Colon (tissue), 2 donors: ENCODE measurements around the gene SPIN1.
"Not testable (repeated sequence)": the region's sequence is repeated elsewhere in the genome, so short reads cannot be mapped to it uniquely, and the experiment has no call there.

Experiments
- FAIRE-seq: peaks from 2 replicates; lab custom pipeline; 2012; peaks lifted over from hg19 to GRCh38; lab: Jason Lieb, UNC
- donor health status: control.
- donor health status: control.

Gene SPIN1

DNA sequence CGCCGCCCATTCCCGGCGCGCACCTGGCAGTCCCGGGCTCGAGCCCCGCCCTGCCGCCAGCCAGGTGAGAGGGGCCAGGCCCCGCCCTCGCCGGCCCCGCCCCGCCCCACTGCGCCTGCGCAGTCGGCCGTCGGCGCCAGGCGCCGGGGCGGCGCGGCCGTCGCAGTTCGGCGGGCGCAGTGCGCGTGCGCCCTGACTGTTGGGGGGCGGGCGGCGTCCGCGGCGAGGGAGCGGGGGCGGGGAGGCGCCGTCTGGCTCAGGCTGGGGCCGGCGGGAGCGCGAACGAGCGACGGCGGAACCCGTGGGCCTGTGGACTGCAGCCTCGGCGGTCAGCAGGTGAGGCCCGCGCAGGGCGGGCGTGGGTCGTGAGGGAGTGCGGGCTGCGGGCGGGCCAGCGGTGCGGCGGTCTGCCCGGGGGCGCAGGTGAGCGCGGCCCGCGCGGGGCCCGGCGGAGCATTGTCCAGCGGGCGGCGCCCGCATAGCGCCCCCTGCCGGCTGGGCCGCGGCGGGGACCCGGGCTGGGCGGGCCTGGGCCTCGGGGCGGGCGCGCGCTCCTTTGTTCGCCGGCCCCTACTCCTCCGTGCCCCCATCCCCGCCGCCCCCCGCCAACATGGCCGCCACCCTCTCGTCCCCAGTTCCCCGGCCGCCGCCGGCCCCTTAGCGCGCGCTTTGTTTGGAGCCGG is at the start of gene SPIN1:
Gene SPIN1, plus strand, starts transcription at position 242 of the 683 bp plus-strand sequence. CDS start 38,096 bp downstream, outside the sequence.
- no peak for FAIRE-seq

DNA sequence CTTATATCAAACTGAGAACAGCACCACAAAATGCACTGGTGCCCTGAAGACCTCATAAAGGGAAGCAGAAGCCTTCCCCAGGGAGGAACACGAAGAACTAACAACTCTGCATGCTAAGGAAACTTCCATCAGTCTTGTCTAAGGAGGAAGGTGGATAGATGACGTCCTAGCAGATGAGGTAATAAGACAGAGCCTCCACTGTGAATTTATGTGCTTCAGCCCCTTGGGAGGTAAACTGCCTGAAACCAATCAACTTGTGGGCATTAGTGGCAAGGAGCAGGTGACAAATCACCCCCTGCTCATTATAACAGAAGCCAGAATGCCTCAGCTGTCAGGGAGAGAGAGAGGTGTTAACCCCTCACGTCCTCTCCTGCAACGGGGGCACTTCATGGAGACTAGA is 48.9 kb upstream of the SPIN1 start:
- no peak for FAIRE-seq

DNA sequence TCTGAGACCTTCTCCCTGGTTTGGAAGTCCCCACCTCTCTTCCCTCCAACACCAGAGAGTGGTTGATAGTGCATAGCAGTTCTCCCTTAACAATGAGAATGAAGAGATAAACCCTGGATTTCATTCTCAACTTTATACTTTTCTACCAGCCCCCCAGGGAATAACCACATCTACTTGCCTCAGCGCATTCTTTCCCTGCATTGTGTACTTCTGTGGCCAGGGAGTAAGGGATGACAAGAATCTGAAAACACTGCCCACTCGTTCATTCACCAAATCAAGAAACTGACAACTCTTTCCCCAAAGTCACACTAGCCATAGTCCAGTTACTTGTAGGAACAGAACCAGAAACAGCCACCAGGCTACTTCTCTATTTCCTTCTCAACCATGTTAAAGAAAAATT is 46.0 kb upstream of the SPIN1 start:
- FAIRE-seq, result no peak

DNA sequence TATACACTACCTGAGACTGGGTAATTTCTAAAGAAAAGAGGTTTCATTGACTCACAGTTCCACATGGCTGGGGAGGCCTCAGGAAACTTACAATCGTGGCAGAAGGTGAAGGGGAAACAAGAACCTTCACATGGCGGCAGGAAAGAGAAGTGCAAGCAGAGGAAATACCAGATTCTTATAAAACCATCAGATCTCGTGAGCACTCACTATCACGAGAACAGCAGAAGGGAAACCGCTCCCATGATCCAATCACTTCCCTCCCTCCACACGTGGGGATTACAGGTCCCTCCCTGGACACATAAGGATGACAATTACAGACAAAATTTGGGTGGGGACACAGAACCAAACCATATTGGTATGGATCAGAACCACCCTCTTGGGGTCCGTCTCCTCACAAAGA is 44.2 kb upstream of the SPIN1 start:
- no peak for FAIRE-seq

DNA sequence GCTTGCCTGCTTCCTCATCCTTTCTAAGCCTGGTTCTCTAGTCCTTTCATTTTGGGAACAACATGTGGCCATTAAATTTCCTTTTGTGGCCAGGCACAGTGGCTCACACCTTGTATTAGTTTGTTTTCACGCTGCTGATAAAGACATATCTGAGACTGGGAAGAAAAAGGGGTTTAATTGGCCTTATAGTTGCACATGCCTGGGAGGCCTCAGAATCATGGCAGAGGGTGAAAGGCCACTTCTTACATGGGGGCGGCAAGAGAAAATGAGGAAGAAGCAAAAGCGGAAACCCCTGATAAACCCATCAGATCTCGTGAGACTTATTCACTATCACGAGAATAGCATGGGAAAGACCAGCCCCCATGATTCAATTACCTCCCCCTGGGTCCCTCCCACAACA is 37.9 kb upstream of the SPIN1 start:
- not testable (repeated sequence) for FAIRE-seq

DNA sequence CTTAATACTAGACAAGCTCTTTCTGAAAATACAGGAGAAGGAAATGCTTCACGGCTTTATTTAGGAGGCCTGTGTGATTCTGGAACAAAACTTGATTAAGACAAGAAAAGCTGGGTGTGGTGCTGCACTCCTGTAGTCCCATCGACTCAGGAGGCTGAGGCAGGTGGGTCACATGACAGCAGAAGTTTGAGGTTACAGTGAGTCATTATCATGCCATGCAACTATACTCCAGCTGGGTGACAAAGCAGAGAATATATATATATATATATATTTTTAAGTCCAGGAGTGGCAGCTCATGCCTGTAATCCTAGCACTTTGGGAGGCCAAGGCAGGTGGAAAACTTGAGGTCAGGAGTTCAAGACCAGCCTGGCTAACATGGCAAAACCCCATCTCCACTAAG is 33.1 kb upstream of the SPIN1 start:
- FAIRE-seq, result no peak

DNA sequence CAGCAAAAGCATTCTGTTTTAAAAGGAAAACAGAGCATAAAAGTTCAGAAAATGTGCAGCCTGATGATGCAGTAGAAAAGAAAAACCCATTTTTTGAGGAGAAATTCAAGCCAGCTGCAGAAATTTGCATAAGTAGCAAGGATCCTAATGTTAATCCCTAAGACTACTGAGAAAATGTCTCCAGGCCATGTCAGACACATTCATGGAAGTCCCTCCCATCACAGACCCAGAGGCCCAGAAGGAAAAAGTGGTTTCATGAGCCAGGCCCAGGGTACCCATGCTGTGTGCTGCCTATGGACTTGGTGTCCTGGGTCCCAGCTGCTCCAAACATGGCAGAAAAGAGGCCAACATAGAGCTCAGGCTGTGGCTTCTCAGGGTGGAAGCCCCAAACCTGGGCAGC is 31.0 kb upstream of the SPIN1 start:
- not testable (repeated sequence) for FAIRE-seq

DNA sequence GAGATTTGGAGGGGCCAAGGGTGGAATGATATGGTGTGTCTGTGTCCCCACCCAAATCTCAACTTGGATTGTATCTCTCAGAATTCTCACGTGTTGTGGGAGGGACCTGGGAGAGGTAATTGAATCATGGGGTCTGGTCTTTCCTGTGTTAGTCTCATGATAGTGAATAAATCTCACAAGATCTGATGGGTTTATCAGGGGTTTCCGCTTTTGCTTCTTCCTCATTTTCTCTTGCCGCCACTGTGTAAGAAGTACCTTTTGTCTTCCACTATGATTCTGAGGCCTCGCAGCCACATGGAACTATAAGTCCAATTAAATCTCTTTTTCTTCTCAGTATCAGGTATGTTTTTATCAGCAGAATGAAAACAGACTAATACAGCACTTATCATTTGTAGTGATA is 29.5 kb upstream of the SPIN1 start:
- no peak for FAIRE-seq

DNA sequence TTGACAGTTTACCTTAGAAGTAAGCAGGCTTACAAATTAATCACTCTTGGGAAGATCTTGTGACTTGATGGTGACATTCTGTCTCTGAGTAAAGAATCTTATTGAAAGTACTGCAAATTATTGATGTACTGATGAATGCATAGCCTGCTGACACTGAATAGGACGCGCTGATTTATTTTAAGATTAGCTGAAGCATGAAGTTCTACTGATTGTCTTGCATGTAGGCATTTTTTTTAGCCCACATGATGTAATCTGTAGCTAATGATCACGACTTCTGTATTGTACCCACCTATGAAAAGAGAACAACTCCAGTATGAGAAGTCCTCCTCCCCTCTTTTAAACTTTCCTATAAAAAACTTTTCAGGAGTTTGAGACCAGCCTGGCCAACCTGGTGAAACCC is 28.3 kb upstream of the SPIN1 start:
- no peak for FAIRE-seq

DNA sequence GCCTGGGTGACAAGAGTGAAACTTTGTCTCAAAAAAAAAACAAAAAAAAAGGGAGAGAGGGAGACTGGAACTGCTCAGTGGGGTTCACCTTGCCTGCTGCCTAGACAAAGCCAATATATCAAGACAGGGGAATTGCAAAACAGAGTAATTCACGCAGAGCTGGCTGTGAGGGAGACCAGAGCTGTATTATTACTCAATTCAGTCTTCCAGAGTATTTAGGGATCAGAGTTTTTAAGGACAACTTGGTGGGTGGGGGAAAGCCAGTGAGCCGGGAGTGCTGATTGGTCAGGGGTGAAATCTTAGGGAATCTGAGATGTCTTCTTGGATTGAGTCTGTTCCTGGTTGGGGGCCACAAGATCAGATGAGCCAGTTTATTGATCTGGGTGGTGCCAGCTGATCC is 25.6 kb upstream of the SPIN1 start:
- FAIRE-seq, result no peak

DNA sequence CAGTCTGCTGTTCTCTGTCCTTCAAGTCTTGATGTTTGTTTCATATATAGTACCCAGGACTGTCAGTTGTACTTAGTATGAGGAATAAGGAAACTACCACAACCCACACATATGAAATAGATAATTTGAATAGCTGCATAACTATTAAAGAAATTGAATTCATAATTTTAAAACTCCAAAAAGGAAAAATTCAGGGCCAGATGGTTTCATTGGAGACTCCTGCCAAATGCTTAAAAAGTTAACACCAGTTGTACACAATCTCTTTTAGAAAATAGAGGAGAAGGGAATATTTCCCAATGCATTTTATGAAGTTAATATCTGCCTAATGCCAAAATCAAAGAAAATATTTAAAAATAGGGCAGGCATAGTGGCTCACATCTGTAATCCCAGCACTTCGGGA is 24.6 kb upstream of the SPIN1 start:
- no peak for FAIRE-seq

DNA sequence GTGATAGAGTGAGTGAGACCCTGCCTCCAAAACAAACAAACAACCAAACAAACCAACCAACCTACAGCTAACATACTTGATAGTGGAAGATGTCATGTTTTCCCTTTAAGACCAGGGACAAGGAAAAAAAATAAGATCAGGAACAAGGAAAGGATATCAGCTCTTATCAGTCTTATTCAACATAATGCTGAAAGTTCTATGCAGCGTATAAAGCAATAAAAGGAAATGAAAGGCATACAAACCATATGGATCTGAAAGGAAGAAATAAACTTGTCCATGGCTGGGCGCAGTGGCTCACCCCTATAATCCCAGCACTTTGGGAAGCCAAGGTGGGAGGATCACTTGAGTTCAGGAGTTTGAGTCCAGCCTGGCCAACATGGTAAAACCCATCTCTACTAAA is 23.5 kb upstream of the SPIN1 start:
- no peak for FAIRE-seq

DNA sequence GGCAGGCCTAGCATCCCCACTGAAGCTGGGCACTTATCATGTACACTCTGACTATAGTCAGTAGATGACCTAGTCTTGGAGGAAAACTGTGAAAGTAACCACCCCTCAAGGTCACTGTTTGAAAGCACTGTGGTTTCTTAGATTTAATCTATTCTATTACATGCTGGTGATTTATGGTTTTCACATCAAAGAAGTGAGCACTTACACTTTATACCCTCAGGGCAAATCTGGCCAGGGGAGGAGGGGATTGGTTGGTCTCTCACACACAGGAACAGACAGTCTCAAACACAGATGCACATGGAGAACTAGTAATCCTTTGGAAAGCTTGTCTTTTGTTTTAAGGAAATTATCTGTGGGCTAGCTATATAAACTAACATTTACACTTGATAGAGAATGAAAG is 17.9 kb upstream of the SPIN1 start:
- FAIRE-seq, result no peak

DNA sequence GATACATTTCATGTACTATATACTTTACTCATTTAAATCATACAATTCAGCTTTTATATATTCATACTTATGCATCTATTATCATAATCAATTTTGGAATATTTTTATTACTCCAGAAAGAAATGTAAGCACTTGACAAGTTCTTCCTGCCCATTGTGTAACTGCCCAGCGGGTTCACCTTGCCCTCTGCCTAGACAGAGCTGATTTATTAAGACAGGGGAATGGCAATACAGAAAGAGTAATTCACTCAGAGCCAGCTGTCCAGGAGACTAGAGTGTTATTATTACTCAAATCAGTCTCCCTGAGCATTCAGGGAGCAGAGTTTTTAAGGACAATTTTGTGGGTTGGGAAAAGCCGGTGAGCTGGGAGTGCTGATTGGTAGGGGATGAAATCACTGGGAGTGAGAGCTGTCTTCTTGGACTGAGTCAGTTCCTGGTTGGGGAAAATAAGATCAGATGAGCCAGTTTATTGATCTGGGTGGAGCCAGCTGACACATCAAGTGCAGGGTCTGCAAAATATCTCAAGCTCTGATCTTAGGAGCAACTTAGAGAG is 16.1 kb upstream of the SPIN1 start:
- no peak for FAIRE-seq

DNA sequence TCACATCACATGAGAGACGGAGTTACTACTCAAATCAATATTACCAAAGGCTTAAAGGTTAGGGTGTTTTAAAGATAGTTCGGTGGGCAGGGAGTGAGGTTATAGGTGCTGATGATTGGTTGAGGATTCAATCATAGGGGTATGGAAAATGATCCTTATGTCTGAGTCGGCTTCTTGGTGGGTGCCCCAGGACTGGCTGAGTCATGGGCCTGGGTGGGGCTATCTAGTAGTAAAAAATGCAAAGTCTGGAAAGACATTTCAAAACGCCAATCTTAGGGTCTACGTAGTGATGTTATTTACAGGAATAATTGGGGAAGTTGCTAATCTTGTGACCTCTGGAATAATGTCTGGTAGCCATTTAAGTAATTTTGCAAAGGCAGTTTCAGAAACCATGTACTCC is 15.2 kb upstream of the SPIN1 start:
- FAIRE-seq, result no peak

DNA sequence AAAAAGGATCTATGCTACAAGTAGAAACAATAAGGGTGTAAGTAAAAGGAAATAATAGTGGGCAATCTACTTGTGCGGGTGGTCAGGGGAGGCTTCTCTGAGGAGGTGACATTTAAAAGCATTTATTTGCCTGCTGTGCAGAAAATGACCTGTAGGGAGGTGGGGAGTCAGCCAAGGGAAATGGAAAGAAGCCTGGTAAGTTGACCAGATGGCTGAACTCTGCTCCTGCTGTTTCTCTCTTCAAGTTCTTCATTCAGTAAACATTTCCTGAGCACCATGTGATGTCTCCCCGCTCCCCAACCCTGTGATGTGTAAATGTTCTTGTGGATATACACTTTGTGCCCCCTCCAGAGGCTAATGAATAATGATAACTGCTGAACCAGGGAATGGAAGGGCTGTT is 9.9 kb upstream of the SPIN1 start:
- no peak for FAIRE-seq

DNA sequence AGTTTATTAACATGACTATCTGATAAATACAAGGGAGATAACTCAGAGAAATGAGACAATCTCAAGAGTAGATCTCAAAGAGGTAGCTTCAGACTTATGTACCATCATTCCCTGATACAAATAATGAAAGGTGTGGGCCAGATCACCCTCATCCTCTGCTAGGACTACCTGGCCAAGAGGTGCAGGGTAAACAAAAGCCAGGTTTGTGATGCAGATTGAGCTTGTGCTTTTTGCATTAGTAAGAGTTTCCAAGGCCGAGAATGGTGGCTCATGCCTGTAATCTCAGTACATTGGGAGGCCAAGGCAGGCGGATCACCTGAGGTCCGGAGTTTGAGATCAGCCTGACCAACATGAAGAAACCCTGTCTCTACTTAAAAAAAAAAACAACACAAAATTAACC is 8.9 kb upstream of the SPIN1 start:
- FAIRE-seq, result no peak

DNA sequence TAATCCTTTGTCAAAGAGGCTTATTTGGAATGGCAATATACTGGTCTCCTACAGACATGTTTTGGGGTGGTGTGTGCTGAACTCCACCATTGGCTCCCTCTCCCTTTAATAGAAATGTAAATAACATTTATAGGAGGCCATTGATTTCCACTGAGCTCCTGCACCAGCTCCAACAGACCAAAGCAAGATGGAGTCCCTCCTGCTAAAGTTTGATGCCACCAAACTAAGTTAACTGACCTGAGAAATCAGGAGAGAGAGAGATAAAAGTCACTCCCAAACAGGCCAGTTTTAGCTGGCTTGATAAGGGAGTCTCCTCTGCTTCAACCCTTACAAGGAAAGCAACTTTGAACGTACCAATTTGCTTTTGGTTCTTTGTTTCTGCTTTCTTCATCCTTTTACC is 8.1 kb upstream of the SPIN1 start:
- no peak for FAIRE-seq

DNA sequence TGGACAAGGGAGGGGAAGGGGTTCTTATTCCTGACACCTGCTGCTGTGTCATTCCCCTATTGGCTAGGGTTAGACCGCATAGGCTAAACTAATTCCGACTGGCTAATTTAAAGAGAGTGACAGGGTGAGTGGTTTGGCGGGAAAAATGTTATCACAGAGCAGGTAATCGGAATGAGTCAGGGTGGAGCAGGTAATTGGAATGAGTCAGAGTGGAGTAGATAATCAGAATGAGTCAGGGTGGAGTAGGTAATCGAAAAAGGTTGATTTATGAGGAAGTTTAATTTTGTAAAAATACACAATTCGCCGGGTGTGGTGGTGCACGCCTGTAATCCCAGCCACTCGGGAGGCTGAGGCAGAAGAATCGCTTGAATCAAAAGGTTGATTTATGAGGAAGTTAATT is 6.9 kb upstream of the SPIN1 start:
- FAIRE-seq, result not testable (repeated sequence)

DNA sequence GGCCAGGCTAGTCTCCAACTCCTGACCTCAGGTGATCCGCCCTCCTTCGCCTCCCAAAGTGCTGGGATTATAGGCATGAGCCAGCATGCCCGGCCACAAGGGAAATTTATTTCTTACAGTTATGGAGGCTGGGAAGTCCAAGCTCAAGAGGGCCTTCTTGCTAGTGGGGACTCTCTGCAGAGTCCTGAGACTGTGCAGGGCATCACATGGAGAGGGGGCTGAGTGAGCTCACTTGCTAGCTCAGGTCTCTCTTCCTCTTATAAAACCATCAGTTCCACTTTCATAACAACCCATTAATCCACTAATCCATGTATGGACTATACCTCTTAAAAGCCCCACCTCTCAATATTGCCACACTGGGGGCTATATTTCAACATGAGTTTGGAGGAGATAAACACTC is 5.1 kb upstream of the SPIN1 start:
- no peak for FAIRE-seq

DNA sequence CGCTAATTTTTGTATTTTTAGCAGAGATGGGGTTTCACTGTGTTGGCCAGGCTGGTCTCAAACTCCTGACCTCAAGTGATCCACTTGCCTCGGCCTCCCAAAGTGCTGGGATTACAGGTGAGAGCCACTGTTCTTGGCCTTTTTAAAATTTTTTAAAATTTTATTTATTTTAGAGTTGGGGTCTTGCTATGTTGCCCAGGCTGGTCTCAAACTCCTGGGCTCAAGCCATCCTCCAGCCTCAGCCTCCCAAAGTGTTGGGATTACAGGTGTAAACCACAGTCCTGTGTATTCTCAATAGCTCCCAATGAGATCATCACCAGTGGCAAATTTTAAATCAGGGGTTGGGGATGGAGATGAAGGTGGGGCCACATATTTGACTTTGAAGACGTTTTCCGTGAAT is 2.1 kb upstream of the SPIN1 start:
- not testable (repeated sequence) for FAIRE-seq

DNA sequence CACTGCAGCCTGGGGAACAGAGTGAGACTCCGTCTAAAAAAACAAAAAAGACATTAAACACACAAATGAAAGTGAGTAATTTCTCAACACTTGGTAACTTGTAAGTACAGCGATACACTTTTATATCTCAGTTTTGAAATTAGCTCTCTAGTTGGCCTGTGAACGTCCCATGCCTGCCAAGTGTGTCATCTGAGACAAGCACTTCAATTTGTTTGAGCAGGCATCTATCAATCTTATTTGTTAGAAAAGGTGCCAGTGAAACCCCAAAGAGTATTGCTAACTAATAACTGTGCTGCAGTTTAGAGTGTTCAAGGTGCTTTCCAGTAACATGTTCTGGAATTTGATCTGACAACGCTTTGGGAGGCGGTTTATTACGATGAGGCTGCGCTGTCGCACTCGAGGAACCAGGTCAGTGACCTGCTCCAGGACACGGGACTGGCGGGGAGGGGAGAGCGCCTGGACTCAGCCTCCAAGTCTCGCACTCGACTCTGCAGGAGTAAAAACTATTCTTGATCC is 1.1 kb upstream of the SPIN1 start:
- FAIRE-seq, result no peak

DNA sequence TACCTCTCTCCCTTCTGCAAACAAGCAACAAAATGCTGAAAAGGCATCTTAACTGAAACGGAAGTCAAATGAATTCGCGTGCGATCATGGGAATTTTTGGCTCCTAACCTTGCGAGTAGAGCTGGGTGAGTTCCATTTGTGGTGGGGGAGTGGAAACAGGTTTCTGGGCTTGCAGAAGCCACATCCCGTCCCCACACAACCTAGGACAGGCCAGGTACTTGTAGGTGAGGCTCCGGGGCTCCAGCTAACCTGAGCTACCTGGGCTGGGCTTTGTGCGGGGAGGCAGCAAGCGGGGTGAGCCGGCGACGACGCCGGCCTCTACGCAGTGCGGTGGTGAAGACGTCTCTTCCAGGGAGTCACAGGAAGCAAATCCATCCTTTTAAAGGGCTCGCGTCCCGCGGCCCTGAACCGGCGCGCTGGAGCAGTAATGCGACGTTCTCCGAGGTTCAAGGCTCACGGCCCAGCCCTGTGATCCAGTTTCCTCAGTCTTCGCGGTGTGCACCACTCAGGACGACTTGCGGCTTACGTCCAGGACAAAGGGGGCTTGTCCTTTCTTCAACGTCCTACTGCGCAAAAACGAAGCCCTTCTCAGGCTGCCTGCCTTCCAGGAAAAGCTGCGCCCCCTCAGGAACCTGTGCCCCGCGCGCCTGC is 567 bp upstream of the SPIN1 start:
- no peak for FAIRE-seq
